ENCODE measurements around the gene TMEM238L. TPM values are rescaled to one million over a fixed set of nuclear protein-coding genes. Genes with fewer than 3 reads are reported as not detected.

The TMEM238L gene
- total RNA-seq, 2 donors from 2014 or later = not detected

DNA sequence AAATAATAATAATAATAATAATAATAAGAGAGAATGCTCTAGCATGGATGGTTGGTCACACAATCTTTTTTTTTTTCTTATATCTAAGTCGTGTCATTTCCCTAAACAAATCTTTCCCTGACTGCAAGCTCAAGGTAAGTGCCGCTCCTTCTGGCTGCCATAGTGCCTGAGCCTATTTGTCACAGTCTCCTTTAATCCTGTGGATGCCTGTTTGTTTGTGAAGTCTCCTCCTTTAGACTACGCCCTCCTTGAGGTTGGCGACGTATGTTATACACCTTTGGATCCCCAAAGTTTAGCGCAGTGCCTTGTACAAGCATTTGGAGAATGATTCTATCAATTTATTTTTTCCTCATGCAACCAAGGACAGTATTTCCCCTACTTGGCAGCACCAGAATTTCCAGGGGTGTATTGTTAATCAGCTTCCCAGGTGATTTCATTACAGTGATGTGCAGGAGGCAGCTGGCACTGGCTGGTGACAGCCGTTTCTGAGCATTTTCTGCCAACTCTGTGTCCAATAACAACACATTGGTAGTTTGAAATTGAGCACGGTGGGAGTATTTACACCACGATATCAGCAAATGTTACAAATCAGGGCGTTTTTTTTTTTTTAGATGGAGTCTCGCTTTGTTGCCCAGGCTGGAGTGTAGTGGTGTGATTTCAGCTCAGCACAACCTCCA lies 26.6 kb downstream of the TMEM238L start:
- DNase-seq (ENCODE audit: low spot score) = no peak

DNA sequence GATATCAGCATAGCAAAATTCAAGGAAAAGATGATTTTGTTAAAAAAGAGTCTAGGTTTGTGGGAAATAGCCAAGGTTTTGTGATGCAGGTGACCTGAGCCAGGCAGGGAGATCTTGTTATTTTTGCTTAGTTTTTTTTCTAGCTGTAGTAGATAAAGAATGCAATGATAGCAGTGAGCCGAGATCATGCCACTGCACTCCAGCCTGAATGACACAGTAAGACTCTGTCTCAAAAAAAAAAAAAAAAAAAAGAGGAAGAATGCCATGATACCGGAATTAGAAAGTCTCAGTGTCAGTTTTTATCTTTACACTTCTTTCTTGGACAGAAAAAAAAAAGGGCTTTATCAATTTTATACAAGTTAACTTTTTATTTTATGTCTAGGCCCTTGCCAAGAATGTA lies 27.5 kb downstream of the TMEM238L start:
- H3K27me3 ChIP-seq = no peaks in the 10 kb centered on the region
- no peak overlapping the region for H3K4me3 ChIP-seq
- H3K36me3 ChIP-seq = no peaks in the 10 kb centered on the region

More for the DNA sequence above, 26.6 kb downstream of the TMEM238L start:
- TF ChIP-seq, protein P1, sequence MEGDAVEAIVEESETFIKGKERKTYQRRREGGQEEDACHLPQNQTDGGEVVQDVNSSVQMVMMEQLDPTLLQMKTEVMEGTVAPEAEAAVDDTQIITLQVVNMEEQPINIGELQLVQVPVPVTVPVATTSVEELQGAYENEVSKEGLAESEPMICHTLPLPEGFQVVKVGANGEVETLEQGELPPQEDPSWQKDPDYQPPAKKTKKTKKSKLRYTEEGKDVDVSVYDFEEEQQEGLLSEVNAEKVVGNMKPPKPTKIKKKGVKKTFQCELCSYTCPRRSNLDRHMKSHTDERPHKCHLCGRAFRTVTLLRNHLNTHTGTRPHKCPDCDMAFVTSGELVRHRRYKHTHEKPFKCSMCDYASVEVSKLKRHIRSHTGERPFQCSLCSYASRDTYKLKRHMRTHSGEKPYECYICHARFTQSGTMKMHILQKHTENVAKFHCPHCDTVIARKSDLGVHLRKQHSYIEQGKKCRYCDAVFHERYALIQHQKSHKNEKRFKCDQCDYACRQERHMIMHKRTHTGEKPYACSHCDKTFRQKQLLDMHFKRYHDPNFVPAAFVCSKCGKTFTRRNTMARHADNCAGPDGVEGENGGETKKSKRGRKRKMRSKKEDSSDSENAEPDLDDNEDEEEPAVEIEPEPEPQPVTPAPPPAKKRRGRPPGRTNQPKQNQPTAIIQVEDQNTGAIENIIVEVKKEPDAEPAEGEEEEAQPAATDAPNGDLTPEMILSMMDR (IDR thresholded peaks at IDR 0.05) = no peak
- H3K4me1 ChIP-seq = no peaks in the 10 kb centered on the region
- no peak overlapping the region for H3K27ac ChIP-seq
- no peaks in the 10 kb centered on the region for H3K27me3 ChIP-seq
- H3K9me3 ChIP-seq = peaks cover 0 to 4% of the 10 kb centered on the region in 2 donors
- H3K4me3 ChIP-seq = no peak overlapping the region
- no peaks in the 10 kb centered on the region for H3K36me3 ChIP-seq

DNA sequence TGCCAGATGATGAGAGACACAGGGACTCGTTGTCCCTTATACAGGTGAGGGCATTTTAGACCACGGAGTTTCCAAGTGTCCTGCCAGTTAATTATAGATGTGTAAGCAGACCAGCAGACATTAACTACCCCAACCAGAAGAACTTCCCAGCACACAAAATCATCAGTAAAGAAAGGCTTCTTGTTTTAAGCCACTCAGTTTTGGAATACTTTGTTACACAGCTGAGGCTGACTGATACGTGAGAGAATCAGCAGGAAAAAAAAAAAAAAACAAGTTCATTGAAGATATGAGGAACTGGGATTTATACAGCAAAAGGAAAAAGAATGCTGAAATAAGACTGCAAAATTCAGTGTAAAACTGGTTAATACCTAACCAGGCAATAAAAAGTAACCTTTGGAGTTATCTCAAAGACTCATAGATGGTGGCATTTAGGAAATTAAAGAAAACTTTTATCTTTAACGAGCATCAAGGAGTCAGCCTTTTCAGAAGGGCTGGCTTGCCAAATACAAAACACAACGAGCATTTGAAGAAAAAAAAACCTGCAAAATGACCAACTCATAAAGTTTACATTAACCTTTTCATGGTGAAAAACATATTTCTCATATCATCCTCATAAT lies 28.1 kb downstream of the TMEM238L start:
- Histone ChIP-seq H3K9me3 (peaks cover 0 to 11% of the 10 kb centered on the region in 2 donors), H3K4me1 (no peaks in the 10 kb centered on the region), H3K4me3 (no peak overlapping the region), H3K27me3 (no peaks in the 10 kb centered on the region), H3K27ac (no peak overlapping the region), H3K36me3 (no peaks in the 10 kb centered on the region)
- TF ChIP-seq, protein P1 (IDR thresholded peaks at IDR 0.05) = no peak
- no peak for DNase-seq (ENCODE audit: low spot score)

More for the DNA sequence above, 27.5 kb downstream of the TMEM238L start:
- peaks cover 0 to 11% of the 10 kb centered on the region in 2 donors for H3K9me3 ChIP-seq
- H3K27ac ChIP-seq = no peak overlapping the region
- no peaks in the 10 kb centered on the region for H3K4me1 ChIP-seq
- TF ChIP-seq, protein P1 (IDR thresholded peaks at IDR 0.05) = no peak
- DNase-seq (ENCODE audit: low spot score) = no peak

DNA sequence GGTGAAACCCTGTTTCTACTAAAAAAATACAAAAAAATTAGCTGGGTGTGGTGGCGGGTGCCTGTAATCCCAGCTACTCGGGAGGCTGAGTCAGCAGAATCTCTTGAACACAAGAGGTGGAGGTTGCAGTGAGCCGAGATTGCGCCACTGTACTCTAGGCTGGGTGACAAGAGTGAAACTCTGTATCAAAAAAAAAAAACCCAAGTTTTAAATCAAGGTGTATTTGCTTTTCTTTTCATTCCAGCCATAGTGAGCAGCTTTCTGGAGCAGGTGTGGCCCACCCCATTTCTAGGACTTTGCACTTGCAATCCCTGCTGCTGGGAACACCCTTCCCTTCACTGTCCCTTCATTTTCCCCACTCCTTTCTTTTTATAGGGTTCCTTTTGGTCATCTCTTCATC lies 28.8 kb downstream of the TMEM238L start:
- peaks cover 0 to 11% of the 10 kb centered on the region in 2 donors for H3K9me3 ChIP-seq
- H3K36me3 ChIP-seq = no peaks in the 10 kb centered on the region
- no peak overlapping the region for H3K27ac ChIP-seq
- no peaks in the 10 kb centered on the region for H3K27me3 ChIP-seq
- TF ChIP-seq, protein P1 (IDR thresholded peaks at IDR 0.05) = no peak
- no peak for DNase-seq (ENCODE audit: low spot score)
- H3K4me1 ChIP-seq = no peaks in the 10 kb centered on the region
- no peak overlapping the region for H3K4me3 ChIP-seq

DNA sequence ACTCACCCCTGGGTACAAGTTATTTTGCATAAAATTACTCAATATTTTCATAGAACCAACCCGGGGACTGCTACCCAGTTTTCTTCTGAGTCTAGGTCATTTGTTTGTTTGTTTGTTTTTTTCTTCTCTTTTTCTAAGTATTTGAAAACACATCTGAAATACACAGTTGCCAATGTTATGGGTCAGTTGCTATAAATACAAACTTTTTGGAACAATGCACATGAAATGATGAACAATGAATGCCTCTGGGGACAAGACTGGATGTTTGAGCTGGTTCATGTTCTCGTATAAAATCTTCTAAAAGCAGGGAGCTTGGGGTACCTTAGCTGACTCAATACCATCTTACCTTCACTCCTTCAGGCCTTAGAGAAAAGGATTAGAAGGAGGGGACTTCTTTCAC lies 30.5 kb downstream of the TMEM238L start:
- Histone ChIP-seq H3K4me1 (no peaks in the 10 kb centered on the region), H3K4me3 (no peak overlapping the region), H3K36me3 (no peaks in the 10 kb centered on the region), H3K27ac (no peak overlapping the region), H3K27me3 (no peaks in the 10 kb centered on the region), H3K9me3 (peaks cover 0 to 11% of the 10 kb centered on the region in 2 donors)
- no peak for DNase-seq (ENCODE audit: low spot score)
- TF ChIP-seq, protein P1 (IDR thresholded peaks at IDR 0.05) = no peak
